Endothelial cell (in vitro differentiated cells): ENCODE measurements around the gene ARRB1. TPM values are rescaled to one million over a fixed set of nuclear protein-coding genes. Genes with fewer than 3 reads are reported as not detected.

ENCODE experiments used
- DNase-seq: peaks from one replicate; pipeline ENCODE4 v3.0.0; 2021; ENCODE audit warnings: low spot score
- H3K27ac Mint-ChIP-seq: one replicate; pipeline ENCODE4 v1.8.0; 2021; ENCODE audit warnings: mixed read lengths, inconsistent platforms; ENCODE audit not compliant: unreplicated experiment
- H3K27me3 Mint-ChIP-seq: one replicate; pipeline ENCODE4 v1.8.0; 2021; ENCODE audit warnings: mild to moderate bottlenecking, moderate library complexity, mixed read lengths, inconsistent platforms; ENCODE audit not compliant: unreplicated experiment
- H3K36me3 Mint-ChIP-seq: one replicate; pipeline ENCODE4 v1.8.0; 2021; ENCODE audit warnings: mild to moderate bottlenecking, low read depth, mixed read lengths, inconsistent platforms; ENCODE audit not compliant: unreplicated experiment
- H3K4me1 Mint-ChIP-seq: one replicate; pipeline ENCODE4 v1.8.0; 2021; ENCODE audit warnings: mild to moderate bottlenecking, mixed read lengths, inconsistent platforms; ENCODE audit not compliant: unreplicated experiment
- H3K4me3 Mint-ChIP-seq: one replicate; pipeline ENCODE4 v1.8.0; 2021; ENCODE audit warnings: mild to moderate bottlenecking, mixed read lengths, inconsistent platforms; ENCODE audit not compliant: unreplicated experiment
- H3K9me3 Mint-ChIP-seq: one replicate; pipeline ENCODE4 v1.8.0; 2021; ENCODE audit warnings: mixed read lengths, inconsistent platforms; ENCODE audit not compliant: unreplicated experiment
- CTCF ChIP-seq: fragments of 200-600 bp; sonication (generic); IDR thresholded peaks from one replicate; pipeline ENCODE4 v1.5.0; 2021; ENCODE audit warnings: antibody characterized with exemption; ENCODE audit not compliant: unreplicated experiment
- total RNA-seq: library from RNA; stranded (reverse); fragmentation: NEBNext Ultra II Directional; extraction: Animal tissue kit (Norgen Biotek cat#: 25700); gene quantifications from one replicate; pipeline ENCODE4 v1.2.1, GENCODE V29; 2021; ENCODE audit not compliant: unreplicated experiment

ARRB1 gene
- total RNA-seq, 1 donor from 2014 or later = 197 TPM

- Mint-ChIP-seq H3K9me3 (no peaks in the 10 kb centered on the region), H3K36me3 (peaks cover 57% of the 10 kb centered on the region), H3K4me1 (peaks cover 43% of the 10 kb centered on the region), H3K4me3 (peak overlapping the region; percentile 76), H3K27ac (peak overlapping the region; percentile 79), H3K27me3 (peaks cover 13% of the 10 kb centered on the region)
- DNase-seq = peak; percentile 48
- TF ChIP-seq CTCF = no peak
Observed at GRCh38 chr11:75280770-75281468, 70.5 kb downstream of the ARRB1 start.

DNA sequence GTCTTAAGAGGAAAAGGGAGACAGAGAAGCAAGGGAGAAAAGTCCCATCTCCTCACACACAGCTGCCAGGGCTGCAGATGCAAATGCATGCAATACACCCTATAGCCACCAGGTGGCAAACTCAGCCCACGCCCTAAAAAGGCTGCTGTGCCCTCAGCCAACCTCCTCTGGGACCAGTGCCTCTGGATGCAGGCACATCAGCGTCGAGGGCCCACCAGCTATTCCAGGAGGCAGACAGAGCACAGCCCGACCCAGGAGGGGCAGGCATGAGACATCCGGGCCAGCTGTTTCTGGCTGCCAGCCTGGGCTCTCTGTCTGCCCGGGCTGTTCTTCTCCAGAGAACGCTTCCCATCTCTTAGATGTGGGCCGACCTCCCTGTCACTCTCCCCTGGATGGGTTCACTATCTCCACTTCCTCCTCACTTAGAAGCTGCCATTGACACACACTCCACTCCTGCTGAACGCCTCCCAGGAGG is 71.2 kb downstream of the ARRB1 start:
- Mint-ChIP-seq H3K36me3 (peaks cover 60% of the 10 kb centered on the region), H3K4me1 (peaks cover 48% of the 10 kb centered on the region), H3K9me3 (no peaks in the 10 kb centered on the region), H3K4me3 (peak overlapping the region; percentile 76), H3K27me3 (peaks cover 10% of the 10 kb centered on the region), H3K27ac (peak overlapping the region; percentile 79)
- TF ChIP-seq CTCF = peak; percentile 99
- peak; percentile 84 for DNase-seq

DNA sequence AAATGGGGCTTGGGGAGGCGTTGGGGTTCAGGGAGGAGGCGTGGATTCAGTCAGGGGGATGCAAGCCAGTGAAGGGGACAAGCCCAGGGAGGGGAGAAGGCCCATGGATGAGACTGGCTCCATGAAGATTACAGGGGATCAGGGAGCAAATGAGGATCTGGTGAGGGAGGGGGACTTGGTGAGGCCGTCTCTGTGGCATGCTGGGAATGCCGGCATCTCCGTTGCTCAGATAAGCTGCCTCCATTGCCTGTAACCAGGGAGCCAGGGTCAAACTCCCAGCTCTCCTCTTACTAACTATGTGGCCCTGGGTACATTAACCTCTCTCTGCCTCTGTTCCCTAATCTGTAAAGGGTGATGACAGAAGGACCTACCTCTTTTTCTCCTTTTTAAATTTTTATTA is 72.2 kb downstream of the ARRB1 start:
- Mint-ChIP-seq H3K36me3 (peaks cover 54% of the 10 kb centered on the region), H3K27ac (peak overlapping the region; percentile 61), H3K27me3 (peaks cover 10% of the 10 kb centered on the region), H3K9me3 (no peaks in the 10 kb centered on the region), H3K4me1 (peaks cover 48% of the 10 kb centered on the region), H3K4me3 (peak overlapping the region; percentile 27)
- TF ChIP-seq CTCF = no peak
- no peak for DNase-seq

GRCh38 chr11:75277991-75278790 is 73.3 kb downstream of the ARRB1 start:
- Mint-ChIP-seq H3K36me3 (peaks cover 60% of the 10 kb centered on the region), H3K4me1 (peaks cover 48% of the 10 kb centered on the region), H3K9me3 (no peaks in the 10 kb centered on the region), H3K4me3 (no peak overlapping the region), H3K27me3 (peaks cover 14% of the 10 kb centered on the region), H3K27ac (no peak overlapping the region)
- no peak for DNase-seq
- no peak for TF ChIP-seq CTCF
